ENCODE measurements around the gene HSPA8.

DNA sequence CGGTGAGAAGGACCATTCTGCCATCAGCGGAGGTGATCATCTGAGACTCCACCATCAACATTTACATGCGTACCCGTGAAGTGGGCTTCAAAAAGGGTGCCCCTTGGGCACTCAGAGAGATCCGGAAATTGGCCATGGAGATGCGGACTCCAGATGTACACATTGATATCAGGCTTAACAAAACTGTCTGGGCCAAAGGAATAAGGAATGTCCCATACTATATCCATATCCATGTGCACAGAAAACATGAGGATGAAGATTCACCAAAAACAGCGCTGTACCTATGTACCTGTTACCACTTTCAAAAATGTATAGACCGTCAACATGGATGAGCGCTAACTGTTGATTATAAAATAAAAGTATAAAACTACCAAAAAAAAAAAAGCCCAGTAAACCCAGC lies 10.8 kb downstream of the HSPA8 start:
- TF ChIP-seq, protein P1, sequence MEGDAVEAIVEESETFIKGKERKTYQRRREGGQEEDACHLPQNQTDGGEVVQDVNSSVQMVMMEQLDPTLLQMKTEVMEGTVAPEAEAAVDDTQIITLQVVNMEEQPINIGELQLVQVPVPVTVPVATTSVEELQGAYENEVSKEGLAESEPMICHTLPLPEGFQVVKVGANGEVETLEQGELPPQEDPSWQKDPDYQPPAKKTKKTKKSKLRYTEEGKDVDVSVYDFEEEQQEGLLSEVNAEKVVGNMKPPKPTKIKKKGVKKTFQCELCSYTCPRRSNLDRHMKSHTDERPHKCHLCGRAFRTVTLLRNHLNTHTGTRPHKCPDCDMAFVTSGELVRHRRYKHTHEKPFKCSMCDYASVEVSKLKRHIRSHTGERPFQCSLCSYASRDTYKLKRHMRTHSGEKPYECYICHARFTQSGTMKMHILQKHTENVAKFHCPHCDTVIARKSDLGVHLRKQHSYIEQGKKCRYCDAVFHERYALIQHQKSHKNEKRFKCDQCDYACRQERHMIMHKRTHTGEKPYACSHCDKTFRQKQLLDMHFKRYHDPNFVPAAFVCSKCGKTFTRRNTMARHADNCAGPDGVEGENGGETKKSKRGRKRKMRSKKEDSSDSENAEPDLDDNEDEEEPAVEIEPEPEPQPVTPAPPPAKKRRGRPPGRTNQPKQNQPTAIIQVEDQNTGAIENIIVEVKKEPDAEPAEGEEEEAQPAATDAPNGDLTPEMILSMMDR (IDR thresholded peaks at IDR 0.05; ENCODE audit: low read depth, low read length, poor library complexity, severe bottlenecking), result no peak
- no peak for TF ChIP-seq EZH2phosphoT487 (IDR thresholded peaks at IDR 0.05; ENCODE audit: borderline replicate concordance, low read length)
